ENCODE results near the gene LRRC8C. TPM values are rescaled to one million over a fixed set of nuclear protein-coding genes. Genes with fewer than 3 reads are reported as not detected.

LRRC8C gene
- total and polyA plus RNA-seq, 2 of the 8 experiments (the other 6 are each of a cell fraction or from before 2014, with no cell fraction given) = 1.1 to 2.1 TPM

GRCh38 chr1:89667691-89668090 is 34.8 kb downstream of the LRRC8C start:
- H3K27me3 ChIP-seq (replicated peaks in 1 of 4; ENCODE audit: control insufficient read depth in 3 of 4, extremely low read depth in 1 of 4, insufficient read depth in 3 of 4, low read length in 3 of 4) = no peaks in the 10 kb centered on the region
- no peak overlapping the region for H3K23ac ChIP-seq (ENCODE audit: insufficient read length)
- no peak overlapping the region for H2BK15ac ChIP-seq (ENCODE audit: low read length)
- no peaks in the 10 kb centered on the region for H3K79me1 ChIP-seq (ENCODE audit: low read depth, low read length)
- no peak overlapping the region for H3K14ac ChIP-seq (ENCODE audit: insufficient read length)
- no peak overlapping the region for H3K4me2 ChIP-seq (ENCODE audit: insufficient read depth in 1 of 2, low read depth in 2 of 2, low read length in 2 of 2)
- no peak overlapping the region for H2BK120ac ChIP-seq (replicated peaks; ENCODE audit: low read depth, low read length)
- POLR2A ChIA-PET (ENCODE audit: partially characterized antibody) = no interaction called here
- no peak overlapping the region for H4K5ac ChIP-seq (ENCODE audit: insufficient read length, low read depth, low read length)
- no peaks in the 10 kb centered on the region for H3K4me1 ChIP-seq (replicated peaks in 1 of 4; ENCODE audit: control insufficient read depth in 3 of 4, insufficient read depth in 4 of 4, low read length in 3 of 4)
- DNase-seq (ENCODE audit: low read depth in 1 of 2, low spot score in 2 of 2) (no peak), FAIRE-seq (no peak)
- H3K4me3 ChIP-seq (ENCODE audit: extremely low read depth in 1 of 4, insufficient read depth in 2 of 4, low read depth in 3 of 4, low read length in 4 of 4) = no peak overlapping the region
- no peak overlapping the region for H2BK12ac ChIP-seq (ENCODE audit: low read depth, low read length)
- H2BK5ac ChIP-seq (ENCODE audit: low read depth, low read length) = no peak overlapping the region
- no peaks in the 10 kb centered on the region for H3K79me2 ChIP-seq (ENCODE audit: control insufficient read depth in 1 of 2, insufficient read depth in 2 of 2, low read length in 2 of 2)
- no peak overlapping the region for H3K56ac ChIP-seq (replicated peaks; ENCODE audit: insufficient read length, low read depth, low read length)
- no peak overlapping the region for H4K91ac ChIP-seq (replicated peaks; ENCODE audit: insufficient read length, low read length)
- peaks cover 0 to 2% of the 10 kb centered on the region in 2 experiments for H4K20me1 ChIP-seq (replicated peaks in 1 of 2; ENCODE audit: control insufficient read depth in 1 of 2, insufficient read depth in 2 of 2, low read length in 2 of 2)
- H2AK5ac ChIP-seq (ENCODE audit: low read depth, low read length) = no peak overlapping the region
- H3K18ac ChIP-seq (ENCODE audit: extremely low read depth, low read length) = no peak overlapping the region
- TF ChIP-seq MAX (IDR thresholded peaks at IDR 0.05) = no peak
- TF ChIP-seq SIRT6 (IDR thresholded peaks at IDR 0.05; ENCODE audit: low read length) = no peak
- TF ChIP-seq ASH2L (IDR thresholded peaks at IDR 0.05; ENCODE audit: low read length) = no peak
- no peak for TF ChIP-seq TEAD4 (IDR thresholded peaks at IDR 0.05; ENCODE audit: low read depth, low read length)
- no peak for TF ChIP-seq CREB1 (IDR thresholded peaks at IDR 0.05)
- TF ChIP-seq KDM4A (IDR thresholded peaks at IDR 0.05; ENCODE audit: low read depth, low read length, severe bottlenecking) = no peak
- TF ChIP-seq YY1 (IDR thresholded peaks at IDR 0.05; ENCODE audit: low read depth, low read length) = no peak
- no peak for TF ChIP-seq SP4 (IDR thresholded peaks at IDR 0.05; ENCODE audit: low read length)
- no peak for TF ChIP-seq CEBPB (IDR thresholded peaks at IDR 0.05; ENCODE audit: low read depth, low read length)
- no peak for TF ChIP-seq RBBP5 (IDR thresholded peaks at IDR 0.05; ENCODE audit: borderline replicate concordance, low read depth, low read length)
- TF ChIP-seq TAF7 (optimal IDR thresholded peaks at IDR 0.05; ENCODE audit: borderline replicate concordance, low read depth, low read length) = no peak
- no peak for TF ChIP-seq SUZ12 (IDR thresholded peaks at IDR 0.05; ENCODE audit: low read length)
- TF ChIP-seq POLR2AphosphoS5 (IDR thresholded peaks at IDR 0.05; ENCODE audit: low read depth, low read length) = no peak
- no peak for TF ChIP-seq BRCA1 (IDR thresholded peaks at IDR 0.05; ENCODE audit: low read depth, low read length)
- no peak for TF ChIP-seq CHD2 (IDR thresholded peaks at IDR 0.05; ENCODE audit: low read length)
- TF ChIP-seq NRF1 (IDR thresholded peaks at IDR 0.05; ENCODE audit: low read depth, low read length) = no peak
- WGBS, 2 experiments (ENCODE audit: extremely low coverage in 1 of 2, insufficient coverage in 1 of 2, insufficient read length in 1 of 2, insufficient replicate concordance in 2 of 2, low coverage in 1 of 2, low lambda C conversion rate in 2 of 2, missing lambda C conversion rate in 1 of 2) = 86% methylated on average over 1 of the region's 1 CpG; no CpG with 5 or more reads in 1 of the 2 experiments
- CTCF ChIA-PET (ENCODE audit: partially characterized antibody) = interaction anchor here (1.0 to 3.0 kb wide), 6 partner anchors 10 to 149 kb away, joined by 3 to 12 read pairs (median 4); no protein-coding TSS in a partner anchor
- H3K4ac ChIP-seq (replicated peaks; ENCODE audit: insufficient read length, low read depth, low read length) = no peak overlapping the region
- no peak overlapping the region for H2AFZ ChIP-seq (ENCODE audit: low read length)
- no peaks in the 10 kb centered on the region for H3K36me3 ChIP-seq (ENCODE audit: control insufficient read depth in 2 of 4, insufficient read depth in 4 of 4, low read length in 3 of 4)
- H3K9me3 ChIP-seq (ENCODE audit: insufficient read depth in 2 of 2, low read depth in 1 of 2, low read length in 1 of 2) = no peaks in the 10 kb centered on the region
- H4K8ac ChIP-seq (ENCODE audit: extremely low read depth, insufficient read depth, low read length) = no peak overlapping the region
- H2BK20ac ChIP-seq (ENCODE audit: low read length) = no peak overlapping the region
- H3K23me2 ChIP-seq (ENCODE audit: low read depth, low read length) = no peaks in the 10 kb centered on the region
- no peak overlapping the region for H3K9ac ChIP-seq (replicated peaks in 1 of 4; ENCODE audit: extremely low read depth in 1 of 4, low read depth in 3 of 4, low read length in 3 of 4)
- H3K27ac ChIP-seq (ENCODE audit: low read depth, low read length) = no peak overlapping the region

All from H1 (cell line).